ENCODE results near the gene RASSF8. TPM values are rescaled to one million over a fixed set of nuclear protein-coding genes. Genes with fewer than 3 reads are reported as not detected.

The RASSF8 gene
- total RNA-seq, 4 donors from 2014 or later: 5.4 to 20.7 (median 9.6) TPM

DNA sequence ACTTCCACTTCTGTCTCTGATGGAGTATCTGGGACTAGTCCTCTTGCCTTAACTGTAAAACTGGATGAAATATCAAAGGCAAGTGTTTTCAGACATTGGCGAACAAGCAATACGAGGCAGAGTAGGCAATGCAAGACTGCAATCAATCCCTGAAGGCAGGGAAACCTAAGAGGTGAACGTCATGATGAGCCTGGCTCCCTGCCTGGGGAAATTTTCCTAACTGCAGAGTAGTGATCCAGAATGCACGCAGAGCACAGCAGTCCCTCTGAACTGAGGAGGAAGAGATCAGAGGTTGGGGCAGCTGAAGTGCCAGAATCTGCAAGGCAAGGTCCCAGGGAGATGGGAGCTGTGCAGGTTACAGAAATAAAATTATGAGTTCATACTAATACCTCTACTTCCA is 147.9 kb downstream of the RASSF8 start:
- no peak overlapping the region for H3K4me3 ChIP-seq (ENCODE audit: low read depth, poor library complexity, severe bottlenecking)
- TF ChIP-seq, protein P1, sequence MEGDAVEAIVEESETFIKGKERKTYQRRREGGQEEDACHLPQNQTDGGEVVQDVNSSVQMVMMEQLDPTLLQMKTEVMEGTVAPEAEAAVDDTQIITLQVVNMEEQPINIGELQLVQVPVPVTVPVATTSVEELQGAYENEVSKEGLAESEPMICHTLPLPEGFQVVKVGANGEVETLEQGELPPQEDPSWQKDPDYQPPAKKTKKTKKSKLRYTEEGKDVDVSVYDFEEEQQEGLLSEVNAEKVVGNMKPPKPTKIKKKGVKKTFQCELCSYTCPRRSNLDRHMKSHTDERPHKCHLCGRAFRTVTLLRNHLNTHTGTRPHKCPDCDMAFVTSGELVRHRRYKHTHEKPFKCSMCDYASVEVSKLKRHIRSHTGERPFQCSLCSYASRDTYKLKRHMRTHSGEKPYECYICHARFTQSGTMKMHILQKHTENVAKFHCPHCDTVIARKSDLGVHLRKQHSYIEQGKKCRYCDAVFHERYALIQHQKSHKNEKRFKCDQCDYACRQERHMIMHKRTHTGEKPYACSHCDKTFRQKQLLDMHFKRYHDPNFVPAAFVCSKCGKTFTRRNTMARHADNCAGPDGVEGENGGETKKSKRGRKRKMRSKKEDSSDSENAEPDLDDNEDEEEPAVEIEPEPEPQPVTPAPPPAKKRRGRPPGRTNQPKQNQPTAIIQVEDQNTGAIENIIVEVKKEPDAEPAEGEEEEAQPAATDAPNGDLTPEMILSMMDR (IDR thresholded peaks at IDR 0.05): no peak
- TF ChIP-seq POLR2A (IDR thresholded peaks at IDR 0.05): no peak
- intact Hi-C loops (cut with DNase I; ENCODE audit: low total_unique reads): no loop called here
- 55 to 58% methylated on average over 4 of the region's 4 CpGs for WGBS, 2 donors
- DNase-seq (ENCODE audit: low spot score in 2 of 2): no peak

DNA sequence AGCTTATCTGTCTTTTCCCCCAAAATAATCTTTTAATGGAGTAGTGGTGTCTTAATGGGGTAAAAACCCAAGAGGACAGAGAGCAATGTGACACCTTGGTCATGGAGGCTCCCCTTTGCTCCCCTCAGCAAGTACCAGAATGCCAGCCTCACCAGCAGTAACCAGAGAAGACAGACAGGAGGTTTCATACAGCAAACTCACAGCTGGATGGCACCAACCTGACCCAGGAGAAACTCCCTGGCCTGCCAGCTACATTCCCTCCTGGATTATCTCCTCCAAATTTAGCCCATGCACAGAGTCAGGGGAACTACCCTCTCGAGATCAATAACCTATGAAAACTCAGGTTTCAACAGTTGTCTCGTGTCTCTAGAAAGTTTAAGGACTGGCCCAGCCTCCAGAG is 150.4 kb downstream of the RASSF8 start:
- no peak overlapping the region for H3K4me3 ChIP-seq (ENCODE audit: low read depth, poor library complexity, severe bottlenecking)
- intact Hi-C loops (cut with DNase I; ENCODE audit: low total_unique reads): no loop called here
- no peak for DNase-seq (ENCODE audit: low spot score in 2 of 2)
- TF ChIP-seq POLR2A (IDR thresholded peaks at IDR 0.05): no peak
- TF ChIP-seq, protein P1 (IDR thresholded peaks at IDR 0.05): no peak
- 91 to 95% methylated on average over 2 of the region's 2 CpGs for WGBS, 2 donors

DNA sequence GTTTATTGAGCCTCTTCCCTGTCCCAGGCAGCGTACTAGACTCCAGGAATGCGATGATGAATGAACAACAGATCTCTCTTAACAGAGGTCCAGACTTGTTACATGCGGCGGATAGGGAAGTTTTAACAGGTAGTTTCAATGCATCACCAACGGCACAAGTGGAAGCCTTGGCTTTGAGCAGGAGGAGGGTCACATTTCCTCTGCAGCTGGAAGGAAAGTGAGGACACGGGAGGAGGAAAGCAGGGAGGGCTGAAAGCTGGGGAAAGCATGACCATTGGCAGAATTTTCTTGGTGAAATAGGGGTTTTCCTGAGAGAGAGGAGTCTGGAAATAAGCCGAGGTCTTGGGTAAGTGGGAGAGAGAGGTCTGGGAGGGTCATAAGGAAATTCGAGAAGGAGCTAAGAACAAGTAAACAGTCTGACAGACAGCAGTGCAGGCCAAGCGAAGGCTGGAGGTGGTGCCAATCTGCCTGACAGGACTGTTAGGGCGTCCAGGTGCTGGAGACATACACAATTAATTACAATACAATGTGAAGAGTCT is 150.9 kb downstream of the RASSF8 start:
- TF ChIP-seq, protein P1 (IDR thresholded peaks at IDR 0.05): no peak
- intact Hi-C loops (cut with DNase I; ENCODE audit: low total_unique reads): no loop called here
- no peak overlapping the region for H3K4me3 ChIP-seq (ENCODE audit: low read depth, poor library complexity, severe bottlenecking)
- no peak for DNase-seq (ENCODE audit: low spot score in 2 of 2)
- 65 to 69% methylated on average over 10 of the region's 10 CpGs for WGBS, 2 donors

DNA sequence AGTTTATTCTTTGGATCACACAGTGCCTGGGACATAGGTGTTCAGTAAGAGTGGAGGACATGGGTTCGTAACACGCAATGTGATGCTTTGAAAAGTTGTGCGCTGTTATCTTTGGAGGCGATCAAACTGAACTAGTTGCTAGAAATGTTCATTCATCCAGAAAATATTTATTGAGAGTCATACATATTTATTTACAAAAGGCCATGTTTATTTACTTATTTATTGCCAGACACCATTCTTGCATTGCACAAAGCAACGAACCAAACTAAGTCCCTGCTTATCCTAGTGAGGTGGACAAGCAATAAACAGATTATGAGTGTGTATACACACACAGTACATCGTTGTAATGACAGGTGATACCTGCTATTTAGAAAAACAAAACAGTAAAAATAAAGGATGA is 153.8 kb downstream of the RASSF8 start:
- 84 to 85% methylated on average over 6 of the region's 6 CpGs for WGBS, 2 donors
- no peak for DNase-seq (ENCODE audit: low spot score in 2 of 2)
- intact Hi-C loops (cut with DNase I; ENCODE audit: low total_unique reads): no loop called here
- no peak overlapping the region for H3K4me3 ChIP-seq (ENCODE audit: low read depth, poor library complexity, severe bottlenecking)
- TF ChIP-seq, protein P1 (IDR thresholded peaks at IDR 0.05): no peak

DNA sequence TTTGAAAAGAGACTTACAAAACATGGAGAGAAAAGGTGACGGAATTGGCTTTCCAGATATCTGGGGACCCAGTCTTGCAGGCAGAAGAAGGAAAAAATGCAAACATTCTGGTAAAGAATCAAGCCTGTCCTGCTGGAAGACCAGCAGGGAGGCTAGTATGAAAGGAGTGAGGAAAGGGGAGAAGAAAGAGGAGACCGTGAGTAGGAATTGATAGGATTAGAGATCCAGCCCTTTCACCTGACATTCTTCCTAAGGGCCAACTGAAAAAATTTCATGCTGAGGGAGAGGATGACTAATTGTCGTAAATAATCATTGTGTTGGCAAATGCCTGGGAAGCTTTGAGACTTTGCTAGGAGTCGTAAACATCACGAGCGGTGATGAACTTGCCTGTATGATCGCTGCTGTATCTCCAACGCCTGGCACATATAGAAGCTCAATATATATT is 154.2 kb downstream of the RASSF8 start:
- no peak overlapping the region for H3K4me3 ChIP-seq (ENCODE audit: low read depth, poor library complexity, severe bottlenecking)
- DNase-seq (ENCODE audit: low spot score in 2 of 2): no peak
- WGBS, 2 donors: 52 to 67% methylated on average over 8 of the region's 8 CpGs
- no peak for TF ChIP-seq POLR2A (IDR thresholded peaks at IDR 0.05)
- TF ChIP-seq, protein P1 (IDR thresholded peaks at IDR 0.05): no peak
- intact Hi-C loops (cut with DNase I; ENCODE audit: low total_unique reads): no loop called here

DNA sequence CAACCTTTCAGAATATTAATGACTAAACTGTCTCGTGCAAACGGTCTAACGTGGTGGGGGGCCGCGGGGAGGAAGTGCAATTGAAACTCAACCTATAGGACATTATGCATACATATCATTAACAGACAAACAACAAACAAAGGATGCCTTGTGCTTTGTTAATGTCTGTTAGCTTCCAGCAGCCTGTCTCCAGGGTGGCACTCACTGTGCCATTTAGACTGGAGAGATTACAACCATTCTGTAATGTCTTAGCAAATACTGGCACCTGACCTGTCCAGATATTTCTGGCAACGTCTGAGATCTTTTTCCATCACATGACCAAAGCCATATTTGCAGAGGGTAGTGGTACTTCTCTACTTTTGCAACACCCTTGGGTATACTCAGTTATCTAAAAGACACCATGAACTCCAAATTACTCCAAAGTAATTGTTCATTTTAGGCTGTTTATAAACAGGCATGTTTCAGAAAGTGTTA is 154.7 kb downstream of the RASSF8 start:
- no peak overlapping the region for H3K4me3 ChIP-seq (ENCODE audit: low read depth, poor library complexity, severe bottlenecking)
- no peak for DNase-seq (ENCODE audit: low spot score in 2 of 2)
- WGBS, 2 donors: 28 to 40% methylated on average over 6 of the region's 6 CpGs
- TF ChIP-seq POLR2A (IDR thresholded peaks at IDR 0.05): no peak
- TF ChIP-seq, protein P1 (IDR thresholded peaks at IDR 0.05): no peak
- intact Hi-C loops (cut with DNase I; ENCODE audit: low total_unique reads): no loop called here
